GM12875 (cell line): ENCODE data around the gene GRK2.

Source experiments
- H3K4me3 ChIP-seq: one replicate; pipeline ENCODE4 v1.5.1; 2011; ENCODE audit warnings: low read depth, low read length, control low read depth
- TF ChIP-seq, protein P1 (sequence below): IDR thresholded peaks from 2 replicates; pipeline ENCODE4 v1.5.1; 2011; ENCODE audit warnings: low read depth, mild to moderate bottlenecking, control low read depth, inconsistent platforms, low read length, moderate library complexity, borderline replicate concordance; ENCODE audit not compliant: insufficient read depth

GRK2 gene

DNA sequence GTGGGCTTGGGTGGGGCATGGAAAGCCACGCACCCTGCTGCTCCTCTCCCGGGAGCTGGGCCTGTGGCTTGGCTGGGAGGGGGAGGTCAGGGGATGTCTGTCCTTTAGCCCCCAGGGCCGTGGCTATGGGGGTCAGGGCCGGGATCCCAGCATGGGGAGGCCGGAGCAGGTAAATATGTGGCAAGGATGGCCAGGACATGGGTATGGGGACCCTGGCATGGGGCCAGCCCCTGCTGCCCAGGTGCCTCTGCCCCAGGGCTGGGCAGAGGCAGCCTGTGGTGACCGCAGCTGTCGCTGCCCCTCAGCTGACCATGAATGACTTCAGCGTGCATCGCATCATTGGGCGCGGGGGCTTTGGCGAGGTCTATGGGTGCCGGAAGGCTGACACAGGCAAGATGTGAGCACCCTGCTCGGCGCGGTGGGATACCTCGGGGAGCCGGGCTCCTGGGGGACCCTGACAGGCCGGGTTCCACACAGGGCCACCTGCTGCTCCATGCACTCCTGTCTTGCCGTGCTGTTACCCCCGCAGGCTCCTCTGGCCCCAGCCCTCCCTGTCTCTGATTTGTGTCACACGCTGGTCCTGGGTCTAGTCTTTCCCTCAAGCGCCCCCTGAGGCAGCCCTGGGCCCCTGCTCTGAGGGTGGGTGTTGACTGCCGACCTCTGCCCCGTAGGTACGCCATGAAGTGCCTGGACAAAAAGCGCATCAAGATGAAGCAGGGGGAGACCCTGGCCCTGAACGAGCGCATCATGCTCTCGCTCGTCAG, 14.7 kb downstream of the GRK2 start:
- TF ChIP-seq, protein P1, sequence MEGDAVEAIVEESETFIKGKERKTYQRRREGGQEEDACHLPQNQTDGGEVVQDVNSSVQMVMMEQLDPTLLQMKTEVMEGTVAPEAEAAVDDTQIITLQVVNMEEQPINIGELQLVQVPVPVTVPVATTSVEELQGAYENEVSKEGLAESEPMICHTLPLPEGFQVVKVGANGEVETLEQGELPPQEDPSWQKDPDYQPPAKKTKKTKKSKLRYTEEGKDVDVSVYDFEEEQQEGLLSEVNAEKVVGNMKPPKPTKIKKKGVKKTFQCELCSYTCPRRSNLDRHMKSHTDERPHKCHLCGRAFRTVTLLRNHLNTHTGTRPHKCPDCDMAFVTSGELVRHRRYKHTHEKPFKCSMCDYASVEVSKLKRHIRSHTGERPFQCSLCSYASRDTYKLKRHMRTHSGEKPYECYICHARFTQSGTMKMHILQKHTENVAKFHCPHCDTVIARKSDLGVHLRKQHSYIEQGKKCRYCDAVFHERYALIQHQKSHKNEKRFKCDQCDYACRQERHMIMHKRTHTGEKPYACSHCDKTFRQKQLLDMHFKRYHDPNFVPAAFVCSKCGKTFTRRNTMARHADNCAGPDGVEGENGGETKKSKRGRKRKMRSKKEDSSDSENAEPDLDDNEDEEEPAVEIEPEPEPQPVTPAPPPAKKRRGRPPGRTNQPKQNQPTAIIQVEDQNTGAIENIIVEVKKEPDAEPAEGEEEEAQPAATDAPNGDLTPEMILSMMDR, result no peak

DNA sequence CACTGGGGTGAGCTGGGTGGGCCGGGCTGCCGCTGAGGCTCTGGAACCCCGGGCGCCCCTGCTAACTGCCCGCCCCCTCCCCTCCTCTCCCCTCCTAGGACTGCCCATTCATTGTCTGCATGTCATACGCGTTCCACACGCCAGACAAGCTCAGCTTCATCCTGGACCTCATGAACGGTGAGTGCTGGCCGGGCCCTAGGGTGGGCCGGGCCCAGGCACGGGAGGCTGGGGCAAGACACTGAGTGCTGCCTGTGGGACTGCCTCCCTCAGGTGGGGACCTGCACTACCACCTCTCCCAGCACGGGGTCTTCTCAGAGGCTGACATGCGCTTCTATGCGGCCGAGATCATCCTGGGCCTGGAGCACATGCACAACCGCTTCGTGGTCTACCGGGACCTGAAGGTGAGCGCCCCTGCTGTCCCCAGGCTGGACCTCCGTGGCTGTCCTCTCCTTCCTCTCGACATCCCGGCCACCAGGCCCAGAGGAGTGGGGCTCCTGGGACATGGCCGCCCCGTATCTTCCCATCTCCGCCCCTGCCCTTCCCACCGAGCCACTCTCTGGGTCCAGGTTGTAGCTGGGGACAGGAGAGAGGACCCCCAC, 15.4 kb downstream of the GRK2 start:
- no peak overlapping the region for H3K4me3 ChIP-seq
- TF ChIP-seq, protein P1, result no peak

More for the DNA sequence above, 14.7 kb downstream of the GRK2 start:
- no peak overlapping the region for H3K4me3 ChIP-seq

DNA sequence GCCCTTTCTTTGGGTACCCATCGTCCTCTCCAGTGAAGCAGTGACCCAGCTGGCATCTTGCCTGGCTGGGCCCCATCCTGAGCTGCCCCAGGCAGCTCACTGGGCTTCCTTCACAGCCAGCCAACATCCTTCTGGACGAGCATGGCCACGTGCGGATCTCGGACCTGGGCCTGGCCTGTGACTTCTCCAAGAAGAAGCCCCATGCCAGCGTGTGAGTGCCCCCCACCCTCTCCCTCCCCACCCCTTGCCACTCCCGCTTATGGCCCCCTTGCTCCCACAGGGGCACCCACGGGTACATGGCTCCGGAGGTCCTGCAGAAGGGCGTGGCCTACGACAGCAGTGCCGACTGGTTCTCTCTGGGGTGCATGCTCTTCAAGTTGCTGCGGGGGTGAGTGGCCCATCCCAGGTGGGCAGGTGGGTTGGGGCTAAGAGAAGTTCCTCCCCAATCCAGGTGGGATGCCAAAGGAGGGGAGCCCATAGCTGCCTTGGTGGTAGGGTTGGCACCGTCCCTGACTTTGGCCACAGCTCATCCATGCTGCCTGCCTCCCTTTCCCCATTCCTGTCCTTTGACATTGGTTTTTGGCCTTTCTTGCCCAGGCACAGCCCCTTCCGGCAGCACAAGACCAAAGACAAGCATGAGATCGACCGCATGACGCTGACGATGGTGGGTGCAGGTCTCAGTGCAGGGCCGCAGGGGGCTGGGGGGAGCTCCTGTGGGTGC, 16.0 kb downstream of the GRK2 start:
- TF ChIP-seq, protein P1, result no peak

GRCh38 chr11:67282876-67283371, 16.7 kb downstream of the GRK2 start:
- TF ChIP-seq, protein P1, result no peak

More for the DNA sequence above, 16.0 kb downstream of the GRK2 start:
- H3K4me3 ChIP-seq, result no peak overlapping the region

DNA sequence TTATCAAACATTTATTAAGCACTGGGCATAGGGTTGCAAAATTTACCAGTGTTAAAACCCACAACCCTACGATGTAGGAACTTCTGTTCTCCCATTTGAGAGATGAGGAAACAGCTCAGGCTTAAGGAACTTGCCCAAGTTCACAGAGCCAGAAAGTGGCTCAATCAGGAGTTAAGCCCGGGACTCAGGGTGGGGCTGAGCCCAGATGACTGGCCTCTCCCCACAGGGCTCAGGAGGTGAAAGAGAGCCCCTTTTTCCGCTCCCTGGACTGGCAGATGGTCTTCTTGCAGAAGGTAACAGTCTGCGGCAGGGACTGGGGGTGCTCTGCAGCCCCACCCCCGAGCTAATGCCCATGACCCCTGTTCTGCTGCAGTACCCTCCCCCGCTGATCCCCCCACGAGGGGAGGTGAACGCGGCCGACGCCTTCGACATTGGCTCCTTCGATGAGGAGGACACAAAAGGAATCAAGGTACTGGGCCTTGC, 17.2 kb downstream of the GRK2 start:
- TF ChIP-seq, protein P1, result no peak
- no peak overlapping the region for H3K4me3 ChIP-seq

More at GRCh38 chr11:67282876-67283371, 16.7 kb downstream of the GRK2 start:
- no peak overlapping the region for H3K4me3 ChIP-seq

DNA sequence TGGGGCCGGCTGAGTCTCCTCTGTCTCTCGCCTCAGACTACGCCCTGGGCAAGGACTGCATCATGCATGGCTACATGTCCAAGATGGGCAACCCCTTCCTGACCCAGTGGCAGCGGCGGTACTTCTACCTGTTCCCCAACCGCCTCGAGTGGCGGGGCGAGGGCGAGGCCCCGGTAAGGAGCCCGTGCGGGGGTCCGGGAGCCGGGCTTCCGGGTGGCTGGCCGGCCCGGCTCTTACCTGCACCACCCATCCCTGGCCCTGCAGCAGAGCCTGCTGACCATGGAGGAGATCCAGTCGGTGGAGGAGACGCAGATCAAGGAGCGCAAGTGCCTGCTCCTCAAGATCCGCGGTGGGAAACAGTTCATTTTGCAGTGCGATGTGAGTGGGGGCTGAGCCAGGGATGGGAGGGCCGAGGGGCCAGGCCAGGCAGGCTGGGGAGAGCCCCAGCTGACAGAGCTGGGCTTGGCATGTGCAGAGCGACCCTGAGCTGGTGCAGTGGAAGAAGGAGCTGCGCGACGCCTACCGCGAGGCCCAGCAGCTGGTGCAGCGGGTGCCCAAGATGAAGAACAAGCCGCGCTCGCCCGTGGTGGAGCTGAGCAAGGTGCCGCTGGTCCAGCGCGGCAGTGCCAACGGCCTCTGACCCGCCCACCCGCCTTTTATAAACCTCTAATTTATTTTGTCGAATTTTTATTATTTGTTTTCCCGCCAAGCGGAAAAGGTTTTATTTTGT, 18.7 kb downstream of the GRK2 start:
- TF ChIP-seq, protein P1, result no peak
- no peak overlapping the region for H3K4me3 ChIP-seq
